Stimulated activated CD4-positive, alpha-beta T cell treated with anti-CD3 and anti-CD28 coated beads, Interleukin-1b, Interleukin-23, amount 100 ng/mL, for 24 hours (primary cell): ENCODE results near the gene GALE.
A peak's percentile ranks its signal among the peaks of the same experiment; 100 is the strongest.
"Not testable (repeated sequence)": the region's sequence is repeated elsewhere in the genome, so short reads cannot be mapped to it uniquely, and the experiment has no call there.

Experiments
- DNase-seq, 4 experiments: peaks; one replicate each; pipeline ENCODE4 v3.0.0-alpha.2; 2020; ENCODE audit warnings: low read depth in 4 of 4, low spot score in 1 of 4

Gene GALE

GRCh38 chr1:23800400-23801337 is at the start of gene GALE:
Gene GALE, minus strand, starts transcription at chr1:23800754. Its CDS starts 1,747 bp downstream, at chr1:23799007.
- peak; percentile 96 to 98 (median 97) for DNase-seq

GRCh38 chr1:23848673-23849616 is 48.4 kb upstream of the GALE start:
- DNase-seq, result no peak

- DNase-seq, result not testable (repeated sequence)
Observed at GRCh38 chr1:23847482-23848095, 47.0 kb upstream of the GALE start.

- DNase-seq, result no peak
Observed at GRCh38 chr1:23845163-23845562, 44.6 kb upstream of the GALE start.

GRCh38 chr1:23843644-23844043 is 43.1 kb upstream of the GALE start:
- no peak for DNase-seq

GRCh38 chr1:23838401-23838866 is 37.9 kb upstream of the GALE start:
- DNase-seq, result peak; percentile 43 to 64 (median 60)

- DNase-seq, result no peak
Observed at GRCh38 chr1:23837908-23838307, 37.4 kb upstream of the GALE start.

GRCh38 chr1:23836037-23836436 is 35.5 kb upstream of the GALE start:
- no peak for DNase-seq

GRCh38 chr1:23834156-23834555 is 33.6 kb upstream of the GALE start:
- not testable (repeated sequence) for DNase-seq

GRCh38 chr1:23827717-23828116 is 27.2 kb upstream of the GALE start:
- no peak for DNase-seq

- not testable (repeated sequence) for DNase-seq
Observed at GRCh38 chr1:23826590-23826989, 26.0 kb upstream of the GALE start.

GRCh38 chr1:23825762-23826522 is 25.4 kb upstream of the GALE start:
- no peak for DNase-seq

- peak; percentile 66 to 88 (median 80) for DNase-seq
Observed at GRCh38 chr1:23825076-23825761, 24.7 kb upstream of the GALE start, which contains the start of gene HMGCL. Gene HMGCL, minus strand, starts transcription at chr1:23825429. Its CDS starts 14 bp downstream, at chr1:23825415.

GRCh38 chr1:23824711-23825075 is 24.1 kb upstream of the GALE start:
- no peak for DNase-seq

GRCh38 chr1:23823767-23824166 is 23.2 kb upstream of the GALE start:
- no peak for DNase-seq

GRCh38 chr1:23817633-23818032 is 17.1 kb upstream of the GALE start:
- no peak for DNase-seq

GRCh38 chr1:23816906-23817305 is 16.4 kb upstream of the GALE start:
- no peak for DNase-seq

GRCh38 chr1:23816361-23816760 is 15.8 kb upstream of the GALE start:
- no peak for DNase-seq

GRCh38 chr1:23814016-23814415 is 13.5 kb upstream of the GALE start:
- no peak for DNase-seq
